Measurements from ENCODE around the gene DAB2IP. TPM values are rescaled to one million over a fixed set of nuclear protein-coding genes. Genes with fewer than 3 reads are reported as not detected.

Gene DAB2IP
- total and polyA plus RNA-seq, 2 experiments from 2014 or later: 8.9 to 42.8 TPM

- Histone ChIP-seq H3K27ac (ENCODE audit: low read depth) (no peak overlapping the region), H3K27me3 (ENCODE audit: insufficient read depth) (no peaks in the 10 kb centered on the region), H3K79me2 (replicated peaks; ENCODE audit: insufficient read depth) (peaks cover 5% of the 10 kb centered on the region; the same call in 1 of the 2 replicates), H3K4me3 (no peak overlapping the region), H2AFZ (no peak overlapping the region), H3K4me1 (ENCODE audit: insufficient read depth) (no peaks in the 10 kb centered on the region), H3F3A (replicated peaks; ENCODE audit: low read depth) (no peaks in the 10 kb centered on the region), H3K9me2 (ENCODE audit: insufficient read depth) (no peaks in the 10 kb centered on the region), H4K20me1 (replicated peaks; ENCODE audit: insufficient read depth) (no peaks in the 10 kb centered on the region; the same call in 1 of the 2 replicates), H3K4me2 (no peak overlapping the region), H3K36me3 (ENCODE audit: insufficient read depth) (peaks cover 3% of the 10 kb centered on the region)
- Mint-ChIP-seq H3K27ac (no peak overlapping the region; the same call in 1 of the 2 replicates), H3K9me3 (no peaks in the 10 kb centered on the region), H3K36me3 (ENCODE audit: low read depth) (peaks cover 42% of the 10 kb centered on the region), H3K27me3 (ENCODE audit: insufficient read depth, low read depth, poor library complexity) (no peaks in the 10 kb centered on the region), H3K4me1 (peaks cover 5% of the 10 kb centered on the region; the same call in 2 of the 3 replicates), H3K4me3 (no peak overlapping the region)
- DNase-seq (ENCODE audit: low spot score) (no peak), ATAC-seq (no peak)
- no peak for TF ChIP-seq ETS1 (IDR thresholded peaks at IDR 0.05)
- TF ChIP-seq CREB1 (CRISPR knock-in tag; IDR thresholded peaks at IDR 0.05; ENCODE audit: low read depth): no peak
Measured at GRCh38 chr9:121774715-121775613, 123.5 kb downstream of the DAB2IP start.

- peaks cover 8% of the 10 kb centered on the region for H3K27me3 Mint-ChIP-seq (ENCODE audit: insufficient read depth, low read depth, poor library complexity)
- Histone ChIP-seq H3K79me2 (replicated peaks; ENCODE audit: insufficient read depth) (peaks cover 5% of the 10 kb centered on the region; the same call in 1 of the 2 replicates), H3K9me2 (ENCODE audit: insufficient read depth) (no peaks in the 10 kb centered on the region), H3K4me1 (ENCODE audit: insufficient read depth) (no peaks in the 10 kb centered on the region), H3K4me3 (no peak overlapping the region), H2AFZ (no peak overlapping the region), H3K36me3 (ENCODE audit: insufficient read depth) (peaks cover 3% of the 10 kb centered on the region), H3K27me3 (ENCODE audit: insufficient read depth) (no peaks in the 10 kb centered on the region), H4K20me1 (replicated peaks; ENCODE audit: insufficient read depth) (no peaks in the 10 kb centered on the region; the same call in none of the 2 replicates), H3K27ac (ENCODE audit: low read depth) (no peak overlapping the region), H3K4me2 (no peak overlapping the region), H3F3A (replicated peaks; ENCODE audit: low read depth) (no peaks in the 10 kb centered on the region)
- no peak overlapping the region for H3K27ac Mint-ChIP-seq
- H3K4me1 Mint-ChIP-seq: peaks cover 5% of the 10 kb centered on the region; the same call in 2 of the 3 replicates
- DNase-seq (ENCODE audit: low spot score) (no peak), ATAC-seq (no peak)
- TF ChIP-seq NANOG (IDR thresholded peaks at IDR 0.05; ENCODE audit: borderline replicate concordance) (no peak), ZNF331 (CRISPR knock-in tag; IDR thresholded peaks at IDR 0.05; ENCODE audit: low read depth) (no peak), CTCF (conservative IDR thresholded peaks at IDR 0.05; ENCODE audit: low read depth in 2 of 2) (no peak), ETS1 (IDR thresholded peaks at IDR 0.05) (no peak), CREB1 (CRISPR knock-in tag; IDR thresholded peaks at IDR 0.05; ENCODE audit: low read depth) (no peak), EZH2phosphoT487 (IDR thresholded peaks at IDR 0.05; ENCODE audit: unreplicated experiment) (no peak)
- H3K4me3 Mint-ChIP-seq: no peak overlapping the region
- peaks cover 43% of the 10 kb centered on the region for H3K36me3 Mint-ChIP-seq (ENCODE audit: low read depth)
- no peaks in the 10 kb centered on the region for H3K9me3 Mint-ChIP-seq
Measured at GRCh38 chr9:121776001-121776738, 124.7 kb downstream of the DAB2IP start.

All from GM23338 (cell line).